HepG2 (cell line): ENCODE results near the gene VKORC1. TPM values are rescaled to one million over a fixed set of nuclear protein-coding genes. Genes with fewer than 3 reads are reported as not detected.

Experiments used
- CBX5 ChIP-seq: sonication (generic); formaldehyde crosslinking; IDR thresholded peaks from 2 replicates; pipeline ENCODE4 v1.4.0; 2020; ENCODE audit warnings: missing genetic modification reagents, borderline replicate concordance
- HNRNPUL1 ChIP-seq: fragments of 200-400 bp; formaldehyde crosslinking; IDR thresholded peaks from 2 replicates; pipeline ENCODE4 v1.6.1; 2017; ENCODE audit warnings: low read depth, mild to moderate bottlenecking, low read length, moderate library complexity
- SMAD9 ChIP-seq: sonication (generic); formaldehyde crosslinking; IDR thresholded peaks from 2 replicates; pipeline ENCODE4 v1.5.1; 2020; ENCODE audit warnings: mild to moderate bottlenecking, missing genetic modification reagents
- ZNF234 ChIP-seq: sonication (generic); formaldehyde crosslinking; conservative IDR thresholded peaks from 2 replicates; pipeline ENCODE4 v1.5.1; 2020; ENCODE audit warnings: mild to moderate bottlenecking, missing genetic modification reagents
- ZNF235 ChIP-seq: sonication (generic); formaldehyde crosslinking; IDR thresholded peaks from 2 replicates; pipeline ENCODE4 v1.8.1; 2023; ENCODE audit warnings: mild to moderate bottlenecking, missing genetic modification reagents, borderline replicate concordance
- ZNF263 ChIP-seq: sonication (generic); formaldehyde crosslinking; IDR thresholded peaks from 2 replicates; pipeline ENCODE4 v1.4.0; 2020; ENCODE audit warnings: missing genetic modification reagents
- ZNF496 ChIP-seq: sonication (generic); formaldehyde crosslinking; IDR thresholded peaks from 2 replicates; pipeline ENCODE4 v1.8.1; 2023; ENCODE audit warnings: mild to moderate bottlenecking, moderate library complexity, missing genetic modification reagents; ENCODE audit not compliant: insufficient replicate concordance
- ZNF652 ChIP-seq: IDR thresholded peaks from 2 replicates; pipeline ENCODE4 v1.6.1; 2016; ENCODE audit warnings: low read depth, borderline replicate concordance
- ZNF724P ChIP-seq: sonication (generic); formaldehyde crosslinking; IDR thresholded peaks from 2 replicates; pipeline ENCODE4 v1.8.0; 2022; ENCODE audit warnings: missing genetic modification reagents, borderline replicate concordance
- ZNF781 ChIP-seq: sonication (generic); formaldehyde crosslinking; IDR thresholded peaks from 2 replicates; pipeline ENCODE4 v1.5.1; 2020; ENCODE audit warnings: borderline replicate concordance, mild to moderate bottlenecking, missing genetic modification reagents; ENCODE audit errors: not compliant biosample characterization
- polyA plus RNA-seq, 8 experiments: library from polyadenylated mRNA; depleted of rRNA in 3 of 8; stranded (reverse) in 7 of 8; unstranded in 1 of 8; fragments of >200 nt; fragmentation: Illumina TruSeq in 4 of 8; extraction: Trizol in 4 of 8; gene quantifications; 2 replicates each; pipeline versions ENCODE4 v1.2.1 to v1.2.3, GENCODE V29; 2011 to 2016; ENCODE audit warnings: low read depth in 4 of 8, missing spikeins in 1 of 8, mixed read lengths in 1 of 8; ENCODE audit not compliant: insufficient read depth in 1 of 8
- total RNA-seq, 5 experiments: library from RNA; depleted of rRNA; stranded (reverse); fragments of >200 nt; fragmentation: Illumina TruSeq; extraction: Trizol; gene quantifications; 2 replicates each; pipeline ENCODE4 v1.2.3, GENCODE V29; 2016; ENCODE audit warnings: low read depth in 1 of 5
- TF ChIP-seq, protein P1 (sequence below): IDR thresholded peaks from 2 replicates; pipeline ENCODE4 v1.6.1; 2016; ENCODE audit warnings: mild to moderate bottlenecking, missing biosample characterization, missing genetic modification reagents
- TF ChIP-seq, protein P2 (sequence below): sonication (generic); formaldehyde crosslinking; IDR thresholded peaks from 2 replicates; pipeline ENCODE4 v1.4.0; 2020; ENCODE audit warnings: missing genetic modification reagents, mild to moderate bottlenecking, borderline replicate concordance
- TF ChIP-seq, protein P3 (sequence below): sonication (generic); formaldehyde crosslinking; IDR thresholded peaks from 2 replicates; pipeline ENCODE4 v1.5.1; 2020; ENCODE audit warnings: mild to moderate bottlenecking, missing genetic modification reagents, moderate library complexity
- TF ChIP-seq, protein P4 (sequence below): sonication (generic); formaldehyde crosslinking; IDR thresholded peaks from 2 replicates; pipeline ENCODE4 v1.8.0; 2022; ENCODE audit warnings: low read depth, missing genetic modification reagents
- TF ChIP-seq, protein P5 (sequence below): sonication (generic); formaldehyde crosslinking; IDR thresholded peaks from 2 replicates; pipeline ENCODE4 v1.4.0; 2020; ENCODE audit warnings: mild to moderate bottlenecking, missing genetic modification reagents
- TF ChIP-seq, protein P6 (sequence below): sonication (generic); formaldehyde crosslinking; IDR thresholded peaks from 2 replicates; pipeline ENCODE4 v1.9.0; 2021; ENCODE audit warnings: missing genetic modification reagents, borderline replicate concordance

Gene VKORC1
- total and polyA plus RNA-seq, 2 of the 13 experiments (the other 11 are each of a cell fraction or from before 2014, with no cell fraction given): 141 to 615 TPM

DNA sequence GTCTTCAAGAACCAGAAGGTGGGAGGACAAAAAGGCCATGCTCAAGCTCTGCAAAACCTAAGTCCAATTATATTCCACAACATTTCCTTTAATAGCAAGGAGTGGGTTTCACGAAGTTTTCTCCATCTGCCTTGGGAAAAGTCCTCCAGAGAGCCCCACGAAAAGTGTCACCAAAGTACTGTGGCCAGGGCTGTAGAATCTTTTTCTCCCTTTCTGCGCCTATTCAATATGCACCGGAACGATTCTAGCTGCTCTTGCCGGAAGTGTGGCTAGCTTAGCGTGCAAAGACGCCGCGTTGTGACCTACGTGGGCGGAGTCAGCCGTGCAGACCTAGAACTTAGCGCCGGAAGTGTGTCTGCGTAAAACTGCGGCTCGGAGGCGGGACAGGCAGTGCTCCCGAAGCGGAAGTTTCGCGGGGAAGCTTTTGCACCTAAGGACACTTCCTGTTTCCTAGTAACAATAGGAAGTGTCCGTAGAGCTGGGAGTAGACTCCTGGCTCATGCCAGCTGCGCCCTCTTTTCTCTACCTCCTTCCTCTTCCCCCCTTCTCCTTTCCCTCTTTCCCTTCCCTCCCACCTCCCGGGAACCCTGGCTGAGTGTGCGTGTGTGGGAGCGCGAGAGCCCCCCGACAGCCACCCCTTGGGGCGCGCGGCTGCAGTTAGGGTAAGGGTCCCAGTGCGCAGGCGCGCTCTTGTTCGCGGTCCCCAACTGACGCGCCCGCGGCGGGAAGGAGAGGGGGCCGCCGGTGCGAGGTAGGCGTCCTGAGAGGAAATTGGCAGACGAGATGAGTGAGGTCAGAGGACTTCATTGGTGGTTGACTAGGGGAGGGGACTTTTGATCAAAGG is 20.4 kb downstream of the VKORC1 start, which contains the start of the genes ZNF646 and ZNF668 (continued):
- 0 out of 2 replicates have a peak, but pooled peaks have one; percentile 79 for TF ChIP-seq SMAD9
- TF ChIP-seq, protein P1, sequence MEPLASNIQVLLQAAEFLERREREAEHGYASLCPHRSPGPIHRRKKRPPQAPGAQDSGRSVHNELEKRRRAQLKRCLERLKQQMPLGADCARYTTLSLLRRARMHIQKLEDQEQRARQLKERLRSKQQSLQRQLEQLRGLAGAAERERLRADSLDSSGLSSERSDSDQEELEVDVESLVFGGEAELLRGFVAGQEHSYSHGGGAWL (CRISPR knock-in tag): peak; percentile 28
- peak; percentile 34; the same call in 1 of the 2 replicates for TF ChIP-seq ZNF652 (CRISPR knock-in tag)
- TF ChIP-seq HNRNPUL1: no peak
- TF ChIP-seq, protein P2, sequence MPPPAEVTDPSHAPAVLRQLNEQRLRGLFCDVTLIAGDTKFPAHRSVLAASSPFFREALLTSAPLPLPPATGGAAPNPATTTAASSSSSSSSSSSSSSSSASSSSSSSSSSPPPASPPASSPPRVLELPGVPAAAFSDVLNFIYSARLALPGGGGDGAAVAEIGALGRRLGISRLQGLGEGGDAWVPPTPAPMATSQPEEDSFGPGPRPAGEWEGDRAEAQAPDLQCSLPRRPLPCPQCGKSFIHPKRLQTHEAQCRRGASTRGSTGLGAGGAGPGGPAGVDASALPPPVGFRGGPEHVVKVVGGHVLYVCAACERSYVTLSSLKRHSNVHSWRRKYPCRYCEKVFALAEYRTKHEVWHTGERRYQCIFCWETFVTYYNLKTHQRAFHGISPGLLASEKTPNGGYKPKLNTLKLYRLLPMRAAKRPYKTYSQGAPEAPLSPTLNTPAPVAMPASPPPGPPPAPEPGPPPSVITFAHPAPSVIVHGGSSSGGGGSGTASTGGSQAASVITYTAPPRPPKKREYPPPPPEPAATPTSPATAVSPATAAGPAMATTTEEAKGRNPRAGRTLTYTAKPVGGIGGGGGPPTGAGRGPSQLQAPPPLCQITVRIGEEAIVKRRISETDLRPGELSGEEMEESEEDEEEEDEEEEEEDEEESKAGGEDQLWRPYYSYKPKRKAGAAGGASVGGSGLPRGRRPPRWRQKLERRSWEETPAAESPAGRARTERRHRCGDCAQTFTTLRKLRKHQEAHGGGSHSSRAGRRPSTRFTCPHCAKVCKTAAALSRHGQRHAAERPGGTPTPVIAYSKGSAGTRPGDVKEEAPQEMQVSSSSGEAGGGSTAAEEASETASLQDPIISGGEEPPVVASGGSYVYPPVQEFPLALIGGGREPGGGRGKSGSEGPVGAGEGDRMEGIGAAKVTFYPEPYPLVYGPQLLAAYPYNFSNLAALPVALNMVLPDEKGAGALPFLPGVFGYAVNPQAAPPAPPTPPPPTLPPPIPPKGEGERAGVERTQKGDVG: no peak
- TF ChIP-seq ZNF235 (CRISPR knock-in tag): 0 out of 2 replicates have a peak, but pooled peaks have one; percentile 9
- TF ChIP-seq ZNF263 (CRISPR knock-in tag): peak; percentile 100
- TF ChIP-seq, protein P3, sequence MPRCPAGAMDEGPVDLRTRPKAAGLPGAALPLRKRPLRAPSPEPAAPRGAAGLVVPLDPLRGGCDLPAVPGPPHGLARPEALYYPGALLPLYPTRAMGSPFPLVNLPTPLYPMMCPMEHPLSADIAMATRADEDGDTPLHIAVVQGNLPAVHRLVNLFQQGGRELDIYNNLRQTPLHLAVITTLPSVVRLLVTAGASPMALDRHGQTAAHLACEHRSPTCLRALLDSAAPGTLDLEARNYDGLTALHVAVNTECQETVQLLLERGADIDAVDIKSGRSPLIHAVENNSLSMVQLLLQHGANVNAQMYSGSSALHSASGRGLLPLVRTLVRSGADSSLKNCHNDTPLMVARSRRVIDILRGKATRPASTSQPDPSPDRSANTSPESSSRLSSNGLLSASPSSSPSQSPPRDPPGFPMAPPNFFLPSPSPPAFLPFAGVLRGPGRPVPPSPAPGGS (CRISPR knock-in tag): peak; percentile 91
- peak; percentile 35 for TF ChIP-seq ZNF781 (CRISPR knock-in tag)
- TF ChIP-seq CBX5 (CRISPR knock-in tag): peak; percentile 57; the same call in 1 of the 2 replicates
- peak; percentile 71; the same call in 1 of the 2 replicates for TF ChIP-seq ZNF724P (CRISPR knock-in tag)
- TF ChIP-seq, protein P4, sequence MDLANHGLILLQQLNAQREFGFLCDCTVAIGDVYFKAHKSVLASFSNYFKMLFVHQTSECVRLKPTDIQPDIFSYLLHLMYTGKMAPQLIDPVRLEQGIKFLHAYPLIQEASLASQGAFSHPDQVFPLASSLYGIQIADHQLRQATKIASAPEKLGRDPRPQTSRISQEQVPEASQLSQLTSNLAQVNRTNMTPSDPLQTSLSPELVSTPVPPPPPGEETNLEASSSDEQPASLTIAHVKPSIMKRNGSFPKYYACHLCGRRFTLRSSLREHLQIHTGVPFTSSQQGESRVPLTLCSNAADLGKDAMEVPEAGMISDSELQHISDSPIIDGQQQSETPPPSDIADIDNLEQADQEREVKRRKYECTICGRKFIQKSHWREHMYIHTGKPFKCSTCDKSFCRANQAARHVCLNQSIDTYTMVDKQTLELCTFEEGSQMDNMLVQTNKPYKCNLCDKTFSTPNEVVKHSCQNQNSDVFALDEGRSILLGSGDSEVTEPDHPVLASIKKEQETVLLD (CRISPR knock-in tag): no peak; the same call in 1 of the 2 replicates
- TF ChIP-seq, protein P5, sequence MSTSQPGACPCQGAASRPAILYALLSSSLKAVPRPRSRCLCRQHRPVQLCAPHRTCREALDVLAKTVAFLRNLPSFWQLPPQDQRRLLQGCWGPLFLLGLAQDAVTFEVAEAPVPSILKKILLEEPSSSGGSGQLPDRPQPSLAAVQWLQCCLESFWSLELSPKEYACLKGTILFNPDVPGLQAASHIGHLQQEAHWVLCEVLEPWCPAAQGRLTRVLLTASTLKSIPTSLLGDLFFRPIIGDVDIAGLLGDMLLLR (CRISPR knock-in tag): no peak; the same call in 1 of the 2 replicates
- TF ChIP-seq ZNF496 (CRISPR knock-in tag): no peak
- TF ChIP-seq, protein P6, sequence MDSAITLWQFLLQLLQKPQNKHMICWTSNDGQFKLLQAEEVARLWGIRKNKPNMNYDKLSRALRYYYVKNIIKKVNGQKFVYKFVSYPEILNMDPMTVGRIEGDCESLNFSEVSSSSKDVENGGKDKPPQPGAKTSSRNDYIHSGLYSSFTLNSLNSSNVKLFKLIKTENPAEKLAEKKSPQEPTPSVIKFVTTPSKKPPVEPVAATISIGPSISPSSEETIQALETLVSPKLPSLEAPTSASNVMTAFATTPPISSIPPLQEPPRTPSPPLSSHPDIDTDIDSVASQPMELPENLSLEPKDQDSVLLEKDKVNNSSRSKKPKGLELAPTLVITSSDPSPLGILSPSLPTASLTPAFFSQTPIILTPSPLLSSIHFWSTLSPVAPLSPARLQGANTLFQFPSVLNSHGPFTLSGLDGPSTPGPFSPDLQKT (CRISPR knock-in tag): 0 out of 2 replicates have a peak, but pooled peaks have one; percentile 8
- TF ChIP-seq ZNF234 (CRISPR knock-in tag): no peak
